Adrenal gland (tissue), 12 donors: Measurements from ENCODE around the gene COX7A2L. TPM values are rescaled to one million over a fixed set of nuclear protein-coding genes. Genes with fewer than 3 reads are reported as not detected.

Source experiments
- DNase-seq, 7 donors: peaks; one replicate each; pipeline ENCODE4 v3.0.0-alpha.2; 2019 to 2020
- H3K27ac ChIP-seq, 5 donors: fragments of 200-600 bp; sonication (generic) in 4 of 5; 1 replicate in 3 of 5; 2 replicates in 2 of 5; pipeline versions ENCODE4 v1.5.1 to v1.8.0; 2016 to 2020; ENCODE audit warnings: mild to moderate bottlenecking in 1 of 5
- H3K27me3 ChIP-seq: fragments of 200-600 bp; 2 replicates; pipeline ENCODE4 v1.8.0; 2021
- H3K36me3 ChIP-seq, 2 donors: fragments of 200-600 bp; replicated peaks in 1 of 2; 1 replicate in 1 of 2; 2 replicates in 1 of 2; pipeline versions ENCODE4 v1.5.1 to v1.8.0; 2018 to 2022
- H3K4me1 ChIP-seq, 2 donors: fragments of 200-600 bp; replicated peaks in 1 of 2; 1 replicate in 1 of 2; 2 replicates in 1 of 2; pipeline versions ENCODE4 v1.5.1 to v1.8.0; 2018 to 2021
- H3K4me3 ChIP-seq, 4 donors: fragments of 200-600 bp; sonication (generic) in 3 of 4; one replicate each; pipeline ENCODE4 v1.5.1; 2016 to 2018
- H3K9me3 ChIP-seq, 3 donors: fragments of 200-600 bp; sonication (generic) in 1 of 3; replicated peaks in 1 of 3; 1 replicate in 2 of 3; 2 replicates in 1 of 3; pipeline versions ENCODE4 v1.5.1 to v1.8.0; 2016 to 2021
- POLR2A ChIP-seq, 2 donors: fragments of 450-650 bp; IDR thresholded peaks; one replicate each; pipeline ENCODE4 v1.6.1; 2017; ENCODE audit warnings: antibody characterized with exemption in 2 of 2, mild to moderate bottlenecking in 2 of 2, moderate library complexity in 1 of 2
- WGBS, 4 donors: extraction: QIAGEN DNeasy Blood & Tissue Kit in 2 of 4; methylation state at CpG; one replicate each; pipeline versions ENCODE4 v1.1.5 to v1.1.7; 2013 to 2017; 5-methylcytosine and 5-hydroxymethylcytosine counted together
- intact Hi-C, 2 donors: fragments of 100-400 bp; cut with DNase I; formaldehyde crosslinking; loops; one replicate each; pipeline versions ENCODE4 v1.14.1 to v1.15.0; 2022 to 2023
- polyA plus RNA-seq, 3 donors: library from polyadenylated mRNA; stranded (reverse); fragments of 200-250 nt in 2 of 3; fragments of 350-450 nt in 1 of 3; fragmentation: Illumina TruSeq in 1 of 3; extraction: RNeasy Lipid Tissue Mini Kit (QIAGEN cat#74804) in 1 of 3; gene quantifications; one replicate each; pipeline ENCODE4 v1.2.3, GENCODE V29; 2013 to 2014
- total RNA-seq, 9 donors: library from RNA; depleted of rRNA in 4 of 9; stranded (reverse); fragments of >200 nt in 4 of 9; fragments of 120-200 nt in 1 of 9; fragmentation: NEBNext Ultra II Directional in 1 of 9; extraction: Animal tissue kit (Norgen Biotek cat#: 25700) in 1 of 9; gene quantifications; one replicate each; pipeline versions ENCODE4 v1.1.0 to v1.2.4, GENCODE V29; 2013 to 2023
- TF ChIP-seq, protein P1 (sequence below), 6 experiments: fragments of 450-650 bp in 4 of 6; fragments of 200-600 bp in 2 of 6; sonication (generic) in 1 of 6; IDR thresholded peaks; 1 replicate in 5 of 6; 2 replicates in 1 of 6; pipeline versions ENCODE4 v1.5.1 to v1.8.0; 2016 to 2021; ENCODE audit warnings: antibody characterized with exemption in 6 of 6, mild to moderate bottlenecking in 2 of 6, moderate library complexity in 1 of 6
- donor health status: healthy with polysubstance abuse.
- donor health status: Bipolar disorder and iron deficiency.
- donor health status: DM: yes; HTN: yes; CAD: no.
- donor health status: DM: no; HTN: no; CAD: no.
- donor health status: DM: no; HTN: no; CAD: no.
- donor health status: DM: yes; HTN: yes; CAD: no.

COX7A2L gene
- total and polyA plus RNA-seq, 12 donors: 124 to 446 (median 291) TPM

GRCh38 chr2:42317486-42317885, 43.5 kb downstream of the COX7A2L start:
- intact Hi-C loops: no loop called here
- 85 to 93% (median 91%) methylated on average over 3 of the region's 3 CpGs for WGBS, 4 donors

GRCh38 chr2:42316910-42317309, 44.1 kb downstream of the COX7A2L start:
- H3K27ac ChIP-seq: no peak overlapping the region
- H3K4me3 ChIP-seq: no peak overlapping the region
- peaks cover 0 to 9% of the 10 kb centered on the region in 2 donors for H3K36me3 ChIP-seq
- TF ChIP-seq, protein P1, sequence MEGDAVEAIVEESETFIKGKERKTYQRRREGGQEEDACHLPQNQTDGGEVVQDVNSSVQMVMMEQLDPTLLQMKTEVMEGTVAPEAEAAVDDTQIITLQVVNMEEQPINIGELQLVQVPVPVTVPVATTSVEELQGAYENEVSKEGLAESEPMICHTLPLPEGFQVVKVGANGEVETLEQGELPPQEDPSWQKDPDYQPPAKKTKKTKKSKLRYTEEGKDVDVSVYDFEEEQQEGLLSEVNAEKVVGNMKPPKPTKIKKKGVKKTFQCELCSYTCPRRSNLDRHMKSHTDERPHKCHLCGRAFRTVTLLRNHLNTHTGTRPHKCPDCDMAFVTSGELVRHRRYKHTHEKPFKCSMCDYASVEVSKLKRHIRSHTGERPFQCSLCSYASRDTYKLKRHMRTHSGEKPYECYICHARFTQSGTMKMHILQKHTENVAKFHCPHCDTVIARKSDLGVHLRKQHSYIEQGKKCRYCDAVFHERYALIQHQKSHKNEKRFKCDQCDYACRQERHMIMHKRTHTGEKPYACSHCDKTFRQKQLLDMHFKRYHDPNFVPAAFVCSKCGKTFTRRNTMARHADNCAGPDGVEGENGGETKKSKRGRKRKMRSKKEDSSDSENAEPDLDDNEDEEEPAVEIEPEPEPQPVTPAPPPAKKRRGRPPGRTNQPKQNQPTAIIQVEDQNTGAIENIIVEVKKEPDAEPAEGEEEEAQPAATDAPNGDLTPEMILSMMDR (IDR thresholded peaks at IDR 0.05): no peak
- no peak for TF ChIP-seq POLR2A (IDR thresholded peaks at IDR 0.05)
- H3K4me1 ChIP-seq: no peaks in the 10 kb centered on the region
- intact Hi-C loops: no loop called here
- whole genome bisulfite sequencing, 4 donors: 65 to 96% (median 88%) methylated on average over 3 of the region's 3 CpGs
- no peaks in the 10 kb centered on the region for H3K27me3 ChIP-seq
- no peaks in the 10 kb centered on the region for H3K9me3 ChIP-seq
- no peak for DNase-seq

More at GRCh38 chr2:42317486-42317885, 43.5 kb downstream of the COX7A2L start:
- Histone ChIP-seq H3K27ac (no peak overlapping the region), H3K4me3 (no peak overlapping the region), H3K36me3 (peaks cover 0 to 9% of the 10 kb centered on the region in 2 donors), H3K9me3 (no peaks in the 10 kb centered on the region), H3K27me3 (no peaks in the 10 kb centered on the region), H3K4me1 (no peaks in the 10 kb centered on the region)
- TF ChIP-seq POLR2A (IDR thresholded peaks at IDR 0.05): no peak
- TF ChIP-seq, protein P1 (IDR thresholded peaks at IDR 0.05): no peak
- DNase-seq: no peak

DNA sequence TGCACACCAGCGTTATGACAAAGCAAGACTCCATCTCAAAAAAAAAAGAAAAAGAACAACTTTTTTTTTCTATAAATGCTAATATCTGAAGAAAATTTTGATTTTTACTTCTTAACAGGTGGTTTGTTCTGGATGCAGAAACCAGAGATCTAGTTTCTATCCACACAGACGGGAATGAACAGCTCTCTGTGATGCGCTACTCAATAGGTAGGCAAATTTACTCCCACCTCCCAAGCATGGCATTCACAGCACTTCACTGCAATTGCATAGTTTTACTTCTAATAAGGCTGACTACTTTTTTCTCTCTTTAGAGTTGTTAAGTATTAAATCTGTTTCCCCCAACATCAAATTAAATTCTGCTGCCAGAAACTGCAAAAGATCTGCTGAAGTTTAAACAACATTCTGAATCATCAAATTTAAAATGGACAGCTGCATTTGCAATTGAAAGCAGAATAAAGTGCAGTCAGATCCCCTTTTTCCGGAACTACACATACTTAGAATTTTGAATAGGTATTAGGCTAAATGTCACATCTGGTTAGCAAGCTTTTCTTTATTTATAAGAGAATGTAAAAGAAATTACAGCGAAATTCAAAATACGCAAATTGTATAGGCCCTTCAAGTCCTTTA, 45.1 kb downstream of the COX7A2L start:
- Histone ChIP-seq H3K27me3 (no peaks in the 10 kb centered on the region), H3K9me3 (no peaks in the 10 kb centered on the region), H3K27ac (no peak overlapping the region), H3K36me3 (peaks cover 0 to 9% of the 10 kb centered on the region in 2 donors), H3K4me3 (no peak overlapping the region), H3K4me1 (no peaks in the 10 kb centered on the region)
- no peak for TF ChIP-seq POLR2A (IDR thresholded peaks at IDR 0.05)
- TF ChIP-seq, protein P1 (IDR thresholded peaks at IDR 0.05): no peak
- intact Hi-C loops: no loop called here
- 92 to 96% (median 94%) methylated on average over 6 of the region's 6 CpGs for WGBS, 4 donors
- DNase-seq: no peak

DNA sequence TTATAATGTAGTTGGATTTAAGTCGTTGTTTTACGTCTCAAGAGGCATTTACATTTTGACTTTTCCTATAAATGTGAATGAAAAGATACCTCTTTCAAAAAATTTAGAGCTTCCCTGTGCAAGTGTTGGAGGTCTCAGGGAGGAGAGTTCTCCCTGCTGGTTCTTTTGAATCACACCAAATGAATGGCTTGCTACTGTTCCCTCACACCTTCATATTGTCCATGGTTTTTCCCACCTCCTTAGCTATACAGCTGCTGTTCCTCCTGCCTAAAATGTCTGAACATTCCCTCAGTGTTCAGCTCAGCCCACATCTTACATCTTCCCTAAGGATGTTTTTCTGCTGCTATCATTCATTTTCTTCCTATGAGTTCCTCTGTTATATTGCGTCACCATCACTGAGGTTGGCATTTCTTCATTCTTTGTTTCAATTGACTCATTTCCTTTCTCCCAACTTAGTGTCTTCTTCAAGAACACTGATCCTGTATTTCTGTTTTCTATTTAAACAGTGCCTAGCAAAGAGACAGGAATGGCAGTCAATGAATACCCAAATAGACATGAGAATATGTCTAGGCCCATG, 46.0 kb downstream of the COX7A2L start:
- peaks cover 0 to 9% of the 10 kb centered on the region in 2 donors for H3K36me3 ChIP-seq
- H3K4me1 ChIP-seq: no peaks in the 10 kb centered on the region
- WGBS, 4 donors: 81 to 93% (median 87%) methylated on average over 3 of the region's 3 CpGs
- no peaks in the 10 kb centered on the region for H3K27me3 ChIP-seq
- H3K4me3 ChIP-seq: no peak overlapping the region
- TF ChIP-seq, protein P1 (IDR thresholded peaks at IDR 0.05): no peak
- no peak for TF ChIP-seq POLR2A (IDR thresholded peaks at IDR 0.05)
- DNase-seq: no peak
- intact Hi-C loops: no loop called here
- no peak overlapping the region for H3K27ac ChIP-seq
- H3K9me3 ChIP-seq: no peaks in the 10 kb centered on the region
